Smooth muscle cell (in vitro differentiated cells): ENCODE data around the gene ZNF527. TPM values are rescaled to one million over a fixed set of nuclear protein-coding genes. Genes with fewer than 3 reads are reported as not detected.
"Not testable (repeated sequence)": the region's sequence is repeated elsewhere in the genome, so short reads cannot be mapped to it uniquely, and the experiment has no call there.

Source experiments
- DNase-seq: peaks from one replicate; lab custom pipeline; 2025; ENCODE audit not compliant: unreplicated experiment; lab: John Stamatoyannopoulos, UW
- H2AFZ ChIP-seq: fragments of 200-600 bp; sonication (generic); 2 replicates; pipeline ENCODE4 v1.6.0; 2016; ENCODE audit warnings: antibody characterized with exemption, low read depth, mild to moderate bottlenecking
- H3F3A ChIP-seq: fragments of 200-600 bp; sonication (generic); 2 replicates; pipeline ENCODE4 v1.6.0; 2017; ENCODE audit warnings: antibody characterized with exemption, low read depth
- H3K27ac ChIP-seq: fragments of 200-600 bp; sonication (generic); 2 replicates; pipeline ENCODE4 v1.5.1; 2016; ENCODE audit warnings: low read depth, mild to moderate bottlenecking
- H3K27me3 ChIP-seq: fragments of 200-600 bp; sonication (generic); 2 replicates; pipeline ENCODE4 v1.6.1; 2016; ENCODE audit warnings: low read depth, mild to moderate bottlenecking
- H3K36me3 ChIP-seq: fragments of 200-600 bp; sonication (generic); 2 replicates; pipeline ENCODE4 v1.5.1; 2016; ENCODE audit warnings: low read depth
- H3K4me1 ChIP-seq: fragments of 200-600 bp; sonication (generic); 2 replicates; pipeline ENCODE4 v1.5.1; 2016; ENCODE audit warnings: low read depth
- H3K4me2 ChIP-seq: fragments of 200-600 bp; sonication (generic); 2 replicates; pipeline ENCODE4 v1.6.0; 2016; ENCODE audit warnings: mild to moderate bottlenecking
- H3K4me3 ChIP-seq: fragments of 200-600 bp; sonication (generic); 2 replicates; pipeline ENCODE4 v1.5.1; 2016; ENCODE audit warnings: mild to moderate bottlenecking
- H3K79me2 ChIP-seq: fragments of 200-600 bp; sonication (generic); 2 replicates; pipeline ENCODE4 v1.6.0; 2016; ENCODE audit warnings: low read depth, mild to moderate bottlenecking
- H3K9ac ChIP-seq: fragments of 200-600 bp; sonication (generic); 2 replicates; pipeline ENCODE4 v1.6.0; 2016; ENCODE audit warnings: low read depth
- H3K9me3 ChIP-seq: fragments of 200-600 bp; sonication (generic); replicated peaks from 2 replicates; pipeline ENCODE4 v1.5.1; 2016; ENCODE audit warnings: low read depth
- H4K20me1 ChIP-seq: fragments of 200-600 bp; sonication (generic); 2 replicates; pipeline ENCODE4 v1.6.0; 2016; ENCODE audit warnings: low read depth
- CTCF ChIP-seq: fragments of 200-600 bp; sonication (generic); IDR thresholded peaks from 2 replicates; pipeline ENCODE4 v1.5.1; 2017; ENCODE audit warnings: borderline replicate concordance, mild to moderate bottlenecking, antibody characterized with exemption; ENCODE audit not compliant: insufficient read depth, poor library complexity, severe bottlenecking
- WGBS: methylation state at CpG from one replicate; pipeline ENCODE4 v1.1.7; 2016; ENCODE audit warnings: low lambda C conversion rate; 5-methylcytosine and 5-hydroxymethylcytosine counted together
- polyA plus RNA-seq: library from polyadenylated mRNA; unstranded; fragments of >200 nt; fragmentation: Nextera tagmentation; extraction: Ambion mirVana; gene quantifications from 2 replicates; pipeline ENCODE4 v1.2.1, GENCODE V29; 2016
- total RNA-seq: library from RNA; depleted of rRNA; stranded (reverse); fragments of >200 nt; gene quantifications from 2 replicates; pipeline ENCODE4 v1.2.3, GENCODE V29; 2014

Gene ZNF527
- total and polyA plus RNA-seq, 2 experiments from 2014 or later: 1.2 to 8.5 TPM

- DNase-seq: no peak
- Histone ChIP-seq H3K9me3 (peaks cover 22% of the 10 kb centered on the region), H3K27ac (no peak overlapping the region), H3K79me2 (no peaks in the 10 kb centered on the region), H3K4me1 (no peaks in the 10 kb centered on the region), H2AFZ (no peak overlapping the region), H3K27me3 (no peaks in the 10 kb centered on the region), H3K9ac (no peak overlapping the region), H3K4me3 (no peak overlapping the region), H3K4me2 (no peak overlapping the region), H3K36me3 (no peaks in the 10 kb centered on the region), H4K20me1 (no peaks in the 10 kb centered on the region), H3F3A (no peaks in the 10 kb centered on the region)
- WGBS: 96% methylated on average over 34 of the region's 34 CpGs
- no peak for TF ChIP-seq CTCF
Observed at GRCh38 chr19:37403403-37403802, 32.5 kb downstream of the ZNF527 start.

GRCh38 chr19:37406140-37406846, 35.4 kb downstream of the ZNF527 start:
- H3K9me3 ChIP-seq: peaks cover 30% of the 10 kb centered on the region
- H3K36me3 ChIP-seq, H3K79me2 ChIP-seq, H4K20me1 ChIP-seq, H3F3A ChIP-seq, H3K4me1 ChIP-seq, H2AFZ ChIP-seq, DNase-seq, H3K27ac ChIP-seq, H3K4me3 ChIP-seq, H3K27me3 ChIP-seq, H3K4me2 ChIP-seq, H3K9ac ChIP-seq: not testable (repeated sequence)
- WGBS: 86% methylated on average over 6 of the region's 6 CpGs

- Histone ChIP-seq H3K27me3 (no peaks in the 10 kb centered on the region), H3K36me3 (peaks cover 47% of the 10 kb centered on the region), H3K4me1 (no peaks in the 10 kb centered on the region), H3K9me3 (peaks cover 76% of the 10 kb centered on the region), H3K79me2 (no peaks in the 10 kb centered on the region), H3K27ac (no peak overlapping the region), H3K4me2 (no peak overlapping the region), H3K9ac (no peak overlapping the region), H4K20me1 (no peaks in the 10 kb centered on the region), H3K4me3 (no peak overlapping the region), H2AFZ (no peak overlapping the region), H3F3A (peaks cover 5% of the 10 kb centered on the region)
- 98% methylated on average over 2 of the region's 2 CpGs for WGBS
- no peak for DNase-seq
- TF ChIP-seq CTCF: no peak
Observed at GRCh38 chr19:37412700-37413099, 41.8 kb downstream of the ZNF527 start.

- no peaks in the 10 kb centered on the region for H3K27me3 ChIP-seq
- DNase-seq: no peak
- H3K27ac ChIP-seq: no peak overlapping the region
- no peak overlapping the region for H2AFZ ChIP-seq
- H3K4me3 ChIP-seq: no peak overlapping the region
- peaks cover 5% of the 10 kb centered on the region for H3F3A ChIP-seq
- TF ChIP-seq CTCF: no peak
- H3K9me3 ChIP-seq: peaks cover 80% of the 10 kb centered on the region
- H3K4me2 ChIP-seq: no peak overlapping the region
- WGBS: 96% methylated on average over 1 of the region's 1 CpG
- H3K36me3 ChIP-seq: peaks cover 47% of the 10 kb centered on the region
- no peaks in the 10 kb centered on the region for H3K4me1 ChIP-seq
- no peak overlapping the region for H3K9ac ChIP-seq
- H4K20me1 ChIP-seq: no peaks in the 10 kb centered on the region
- H3K79me2 ChIP-seq: no peaks in the 10 kb centered on the region
Observed at GRCh38 chr19:37413313-37414084, 42.6 kb downstream of the ZNF527 start.

Other genes with a start within 250 kb of the ZNF527 start
- gene ZNF585A, start 198.4 kb upstream of the ZNF527 start, total RNA-seq: 7.6 and 19.8 TPM in 2 replicates
- 12.2 and 17.4 TPM in 2 replicates for gene ZNF585A, start 198.4 kb upstream of the ZNF527 start, polyA plus RNA-seq
- gene ZNF585B, start 160.6 kb upstream of the ZNF527 start, total RNA-seq: 5.3 and 8.9 TPM in 2 replicates
- 1.0 and 1.6 TPM in 2 replicates for gene ZNF585B, start 160.6 kb upstream of the ZNF527 start, polyA plus RNA-seq
- gene ZNF383, start 152.9 kb upstream of the ZNF527 start, total RNA-seq: 4.8 and 10.0 TPM in 2 replicates
- gene ZNF383, start 152.9 kb upstream of the ZNF527 start, polyA plus RNA-seq: 2.5 and 4.1 TPM in 2 replicates
- 6.6 and 10.1 TPM in 2 replicates for gene ZNF569, start 96.3 kb downstream of the ZNF527 start, total RNA-seq
- gene ZNF569, start 96.3 kb downstream of the ZNF527 start, polyA plus RNA-seq: 3.8 and 4.1 TPM in 2 replicates
- gene ZNF570, start 98.3 kb downstream of the ZNF527 start, total RNA-seq: 10.0 TPM in 2 replicates
- 2.3 TPM in 2 replicates for gene ZNF570, start 98.3 kb downstream of the ZNF527 start, polyA plus RNA-seq
- gene ZNF793, start 135.8 kb downstream of the ZNF527 start, total RNA-seq: 3.1 and 3.9 TPM in 2 replicates
- gene ZNF793, start 135.8 kb downstream of the ZNF527 start, polyA plus RNA-seq: 1.7 and 2.6 TPM in 2 replicates
- 5.1 and 5.5 TPM in 2 replicates for gene ZNF571, start 223.7 kb downstream of the ZNF527 start, total RNA-seq
- gene ZNF571, start 223.7 kb downstream of the ZNF527 start, polyA plus RNA-seq: 1.6 and 2.8 TPM in 2 replicates
- 0.72 TPM in 1 of 2 replicates, not detected in the other for gene ZNF540, start 223.8 kb downstream of the ZNF527 start, total RNA-seq
- 0.70 TPM in 1 of 2 replicates, not detected in the other for gene ZNF540, start 223.8 kb downstream of the ZNF527 start, polyA plus RNA-seq